Trophoblast cell (in vitro differentiated cells and primary cell): ENCODE data around the gene FUT9.

Experiments used
- DNase-seq, 2 donors: peaks; one replicate each; pipeline ENCODE4 v3.0.0-alpha.2; 2016
- H2AFZ ChIP-seq: 2 replicates; pipeline ENCODE4 v1.6.1; 2013; ENCODE audit warnings: low read length, moderate library complexity, mild to moderate bottlenecking; ENCODE audit not compliant: insufficient read depth, poor library complexity
- H2AK5ac ChIP-seq: 2 replicates; pipeline ENCODE4 v1.6.1; 2013; ENCODE audit warnings: mild to moderate bottlenecking, low read length
- H2BK120ac ChIP-seq: 2 replicates; pipeline ENCODE4 v1.6.1; 2013; ENCODE audit warnings: low read length, mild to moderate bottlenecking, moderate library complexity; ENCODE audit not compliant: insufficient read depth, poor library complexity
- H2BK12ac ChIP-seq: 2 replicates; pipeline ENCODE4 v1.6.1; 2013; ENCODE audit warnings: mild to moderate bottlenecking, low read length, moderate library complexity
- H2BK5ac ChIP-seq: 2 replicates; pipeline ENCODE4 v1.6.1; 2013; ENCODE audit warnings: low read length, low read depth, moderate library complexity, mild to moderate bottlenecking; ENCODE audit not compliant: poor library complexity
- H3K14ac ChIP-seq: 2 replicates; pipeline ENCODE4 v1.6.1; 2013; ENCODE audit warnings: mild to moderate bottlenecking, low read length
- H3K18ac ChIP-seq: 2 replicates; pipeline ENCODE4 v1.6.1; 2013; ENCODE audit warnings: mild to moderate bottlenecking, low read length
- H3K23ac ChIP-seq: 2 replicates; pipeline ENCODE4 v1.6.1; 2013; ENCODE audit warnings: low read length
- H3K27ac ChIP-seq: 2 replicates; pipeline ENCODE4 v1.5.1; 2013; ENCODE audit warnings: low read depth, mild to moderate bottlenecking, inconsistent platforms, low read length, moderate library complexity
- H3K27me3 ChIP-seq: 2 replicates; pipeline ENCODE4 v1.6.1; 2013; ENCODE audit warnings: inconsistent platforms, mild to moderate bottlenecking, low read length, moderate library complexity; ENCODE audit not compliant: insufficient read depth
- H3K36me3 ChIP-seq, 2 experiments: 1 replicate in 1 of 2; 2 replicates in 1 of 2; pipeline ENCODE4 v1.6.1; 2013; ENCODE audit warnings: low read length in 2 of 2, mild to moderate bottlenecking in 2 of 2, moderate library complexity in 1 of 2; ENCODE audit not compliant: insufficient read depth in 2 of 2, control insufficient read depth in 1 of 2
- H3K4ac ChIP-seq: 2 replicates; pipeline ENCODE4 v1.6.1; 2013; ENCODE audit warnings: low read depth, mild to moderate bottlenecking, low read length, moderate library complexity
- H3K4me1 ChIP-seq, 2 experiments: 1 replicate in 1 of 2; 2 replicates in 1 of 2; pipeline ENCODE4 v1.6.1; 2013; ENCODE audit warnings: low read length in 2 of 2, mild to moderate bottlenecking in 2 of 2, moderate library complexity in 1 of 2; ENCODE audit not compliant: insufficient read depth in 2 of 2, control insufficient read depth in 1 of 2
- H3K4me2 ChIP-seq: 2 replicates; pipeline ENCODE4 v1.6.1; 2013; ENCODE audit warnings: inconsistent platforms, mild to moderate bottlenecking, low read length, moderate library complexity
- H3K4me3 ChIP-seq: 2 replicates; pipeline ENCODE4 v1.5.1; 2013; ENCODE audit warnings: mild to moderate bottlenecking, low read depth, low read length, inconsistent platforms
- H3K79me1 ChIP-seq: one replicate; pipeline ENCODE4 v1.6.1; 2013; ENCODE audit warnings: low read length
- H3K79me2 ChIP-seq: 2 replicates; pipeline ENCODE4 v1.6.1; 2013; ENCODE audit warnings: low read length, mild to moderate bottlenecking; ENCODE audit not compliant: control insufficient read depth, insufficient read depth, poor library complexity
- H3K9ac ChIP-seq: 2 replicates; pipeline ENCODE4 v1.6.1; 2013; ENCODE audit warnings: mild to moderate bottlenecking, low read length
- H3K9me3 ChIP-seq: 2 replicates; pipeline ENCODE4 v1.6.1; 2013; ENCODE audit warnings: low read depth, mild to moderate bottlenecking, control low read depth, inconsistent platforms, low read length; ENCODE audit not compliant: insufficient read depth
- H4K12ac ChIP-seq: 2 replicates; pipeline ENCODE4 v1.6.1; 2013; ENCODE audit warnings: low read depth, mild to moderate bottlenecking, low read length, moderate library complexity
- H4K8ac ChIP-seq: 2 replicates; pipeline ENCODE4 v1.6.1; 2013; ENCODE audit warnings: low read depth, mild to moderate bottlenecking, low read length, moderate library complexity
- H4K91ac ChIP-seq: one replicate; pipeline ENCODE4 v1.6.1; 2013; ENCODE audit warnings: low read depth, mild to moderate bottlenecking, low read length, moderate library complexity
- WGBS: extraction: QIAGEN DNeasy Blood & Tissue Kit; methylation state at CpG from one replicate; pipeline ENCODE4 v1.1.7; 2013; ENCODE audit warnings: missing lambda C conversion rate; ENCODE audit not compliant: insufficient read length, insufficient coverage; ENCODE audit errors: extremely low coverage; 5-methylcytosine and 5-hydroxymethylcytosine counted together

The FUT9 gene

GRCh38 chr6:96153775-96154174, 138.0 kb downstream of the FUT9 start:
- Histone ChIP-seq H3K79me1 (peaks cover 24% of the 10 kb centered on the region), H2AFZ (no peak overlapping the region), H3K27ac (no peak overlapping the region), H3K23ac (no peak overlapping the region), H4K8ac (no peak overlapping the region), H3K27me3 (no peaks in the 10 kb centered on the region), H4K91ac (no peak overlapping the region), H3K79me2 (no peaks in the 10 kb centered on the region), H3K9me3 (no peaks in the 10 kb centered on the region), H4K12ac (no peak overlapping the region), H3K14ac (no peak overlapping the region), H2BK5ac (no peak overlapping the region), H3K4ac (no peak overlapping the region), H3K4me2 (no peak overlapping the region), H2BK120ac (no peak overlapping the region), H2BK12ac (no peak overlapping the region), H3K18ac (no peak overlapping the region), H3K9ac (no peak overlapping the region), H3K4me1 (peaks cover 5 to 11% of the 10 kb centered on the region in 2 experiments), H3K36me3 (no peaks in the 10 kb centered on the region), H2AK5ac (no peak overlapping the region), H3K4me3 (no peak overlapping the region)
- no peak for DNase-seq

- Histone ChIP-seq H3K23ac (no peak overlapping the region), H3K27ac (peak overlapping the region; percentile 96), H4K8ac (no peak overlapping the region), H4K91ac (peak overlapping the region; percentile 53), H3K4ac (peak overlapping the region; percentile 34), H2BK5ac (peak overlapping the region; percentile 91), H4K12ac (no peak overlapping the region), H3K79me1 (peaks cover 22% of the 10 kb centered on the region), H2AFZ (no peak overlapping the region), H3K18ac (no peak overlapping the region), H2BK120ac (peak overlapping the region; percentile 86), H3K4me2 (peak overlapping the region; percentile 12), H3K9me3 (no peaks in the 10 kb centered on the region), H3K36me3 (no peaks in the 10 kb centered on the region), H2AK5ac (no peak overlapping the region), H3K4me3 (no peak overlapping the region), H3K9ac (no peak overlapping the region), H2BK12ac (peak overlapping the region; percentile 8), H3K4me1 (peaks cover 2 to 7% of the 10 kb centered on the region in 2 experiments), H3K14ac (peak overlapping the region; percentile 28), H3K79me2 (no peaks in the 10 kb centered on the region), H3K27me3 (no peaks in the 10 kb centered on the region)
- no CpG with 5 or more reads among the region's 4 CpGs for WGBS
- DNase-seq = peak in 1 of 2 donors; percentile 11
Observed at GRCh38 chr6:96156425-96156824, 140.7 kb downstream of the FUT9 start.

GRCh38 chr6:96157018-96157565, 141.3 kb downstream of the FUT9 start:
- Histone ChIP-seq H3K4me2 (no peak overlapping the region), H2BK12ac (no peak overlapping the region), H3K4me1 (peaks cover 2 to 7% of the 10 kb centered on the region in 2 experiments), H2AFZ (no peak overlapping the region), H4K12ac (no peak overlapping the region), H3K79me1 (peaks cover 22% of the 10 kb centered on the region), H3K9me3 (no peaks in the 10 kb centered on the region), H3K27ac (peak overlapping the region; percentile 96), H3K9ac (no peak overlapping the region), H2AK5ac (no peak overlapping the region), H2BK120ac (peak overlapping the region; percentile 66), H3K79me2 (no peaks in the 10 kb centered on the region), H3K36me3 (no peaks in the 10 kb centered on the region), H3K14ac (no peak overlapping the region), H3K4me3 (no peak overlapping the region), H3K27me3 (no peaks in the 10 kb centered on the region), H3K4ac (no peak overlapping the region), H2BK5ac (no peak overlapping the region), H4K91ac (no peak overlapping the region), H3K18ac (no peak overlapping the region), H3K23ac (no peak overlapping the region), H4K8ac (no peak overlapping the region)
- DNase-seq = no peak
- no CpG with 5 or more reads among the region's 3 CpGs for WGBS

- H2BK12ac ChIP-seq = peak overlapping the region; percentile 2
- no peak overlapping the region for H2AK5ac ChIP-seq
- H3K27me3 ChIP-seq = no peaks in the 10 kb centered on the region
- no peak overlapping the region for H3K4me3 ChIP-seq
- H3K9ac ChIP-seq = no peak overlapping the region
- no peak overlapping the region for H3K23ac ChIP-seq
- peaks cover 0 to 2% of the 10 kb centered on the region in 2 experiments for H3K4me1 ChIP-seq
- no peak overlapping the region for H3K18ac ChIP-seq
- no peaks in the 10 kb centered on the region for H3K9me3 ChIP-seq
- peak overlapping the region; percentile 10 for H4K91ac ChIP-seq
- DNase-seq = peak; percentile 70 to 90
- no peak overlapping the region for H3K14ac ChIP-seq
- H2AFZ ChIP-seq = no peak overlapping the region
- H3K79me1 ChIP-seq = peaks cover 8% of the 10 kb centered on the region
- no peaks in the 10 kb centered on the region for H3K79me2 ChIP-seq
- no peak overlapping the region for H2BK5ac ChIP-seq
- H3K36me3 ChIP-seq = no peaks in the 10 kb centered on the region
- H3K4me2 ChIP-seq = no peak overlapping the region
- peak overlapping the region; percentile 3 for H4K8ac ChIP-seq
- H2BK120ac ChIP-seq = no peak overlapping the region
- no peak overlapping the region for H3K4ac ChIP-seq
- no CpG with 5 or more reads among the region's 2 CpGs for WGBS
- H3K27ac ChIP-seq = peak overlapping the region; percentile 77
- H4K12ac ChIP-seq = no peak overlapping the region
Observed at GRCh38 chr6:96162711-96163120, 146.9 kb downstream of the FUT9 start.
